ENCODE measurements around the gene ANKRD29. TPM values are rescaled to one million over a fixed set of nuclear protein-coding genes. Genes with fewer than 3 reads are reported as not detected.

The ANKRD29 gene
- total and polyA plus RNA-seq, 2 donors (not counting 3 experiments of a cell fraction or from before 2014, with no cell fraction given): 0.03 to 2.6 TPM

GRCh38 chr18:23703987-23704384, 41.3 kb upstream of the ANKRD29 start:
- H3K4me2 ChIP-seq (ENCODE audit: insufficient read depth, low read length): no peak overlapping the region
- no peaks in the 10 kb centered on the region for H3K4me1 ChIP-seq (ENCODE audit: control insufficient read depth, extremely low read depth, insufficient read depth, low read length)
- H3K4me3 ChIP-seq (replicated peaks in 1 of 3; ENCODE audit: insufficient read depth in 1 of 3, low read depth in 1 of 3, low read length in 3 of 3): no peak overlapping the region
- no peaks in the 10 kb centered on the region for H3K9me3 ChIP-seq (replicated peaks; ENCODE audit: control insufficient read depth, insufficient read depth, low read length)
- no peak overlapping the region for H2AFZ ChIP-seq (ENCODE audit: low read depth, low read length)
- DNase-seq (ENCODE audit: low read depth, low spot score): no peak
- no peaks in the 10 kb centered on the region for H3K79me2 ChIP-seq (ENCODE audit: control insufficient read depth, insufficient read depth, low read length)
- no peaks in the 10 kb centered on the region for H3K36me3 ChIP-seq (ENCODE audit: control insufficient read depth in 2 of 2, extremely low read depth in 1 of 2, insufficient read depth in 2 of 2, low read length in 2 of 2)
- intact Hi-C loops (cut with micrococcal nuclease) (loop anchor here (1.0 to 2.0 kb wide), 4 partner anchors 82 to 215 kb away; no protein-coding TSS in a partner anchor), dilution Hi-C loops (cut with MboI; ENCODE audit: extremely low pct_ligation_motif_present, low sequenced_read_pairs) (no loop called here)
- CTCF ChIA-PET: interaction anchor here (0.9 to 6.6 kb wide), 23 partner anchors 8 to 416 kb away, joined by 3 to 260 read pairs (median 8); no protein-coding TSS in a partner anchor
- H3K27me3 ChIP-seq (ENCODE audit: control insufficient read depth in 2 of 2, insufficient read depth in 2 of 2, low read length in 2 of 2): no peaks in the 10 kb centered on the region
- H3K9me1 ChIP-seq (replicated peaks; ENCODE audit: control insufficient read depth, extremely low read depth, insufficient read depth, low read length): no peaks in the 10 kb centered on the region
- no peaks in the 10 kb centered on the region for H4K20me1 ChIP-seq (replicated peaks; ENCODE audit: control insufficient read depth, extremely low read depth, insufficient read depth, low read length)
- H3K27ac ChIP-seq (ENCODE audit: insufficient read depth, low read depth, low read length): no peak overlapping the region
- TF ChIP-seq FOS (IDR thresholded peaks at IDR 0.05; ENCODE audit: borderline replicate concordance, insufficient read depth, low read length) (no peak), MYC (IDR thresholded peaks at IDR 0.05; ENCODE audit: low read depth, low read length) (no peak), MAX (IDR thresholded peaks at IDR 0.05; ENCODE audit: insufficient read depth, insufficient read length) (no peak), CTCF (IDR thresholded peaks at IDR 0.05; ENCODE audit: extremely low read depth in 1 of 2, insufficient read depth in 1 of 2, low read depth in 1 of 2, low read length in 2 of 2) (no peak), EZH2 (IDR thresholded peaks at IDR 0.05; ENCODE audit: borderline replicate concordance, low read depth, low read length, severe bottlenecking) (no peak), POLR2A (IDR thresholded peaks at IDR 0.05; ENCODE audit: low read depth, low read length) (no peak)
- FAIRE-seq: no peak
- POLR2A ChIA-PET: no interaction called here
- no peak overlapping the region for H3K9ac ChIP-seq (replicated peaks; ENCODE audit: extremely low read depth, insufficient read depth, low read length)
- BruUV-seq (replicated peaks): no TSS peak
